Keratinocyte (primary cell): Measurements from ENCODE around the gene BEAN1. TPM values are rescaled to one million over a fixed set of nuclear protein-coding genes. Genes with fewer than 3 reads are reported as not detected.

Experiments
- DNase-seq: peaks from one replicate; pipeline ENCODE4 v3.0.0-alpha.2; 2011; ENCODE audit warnings: low read depth, missing footprints, low spot score
- FAIRE-seq: peaks from 2 replicates; lab custom pipeline; 2011; peaks lifted over from hg19 to GRCh38; lab: Jason Lieb, UNC
- H2AFZ ChIP-seq: 2 replicates; pipeline ENCODE4 v1.6.0; 2012; ENCODE audit warnings: low read length, control low read depth, inconsistent platforms; ENCODE audit not compliant: control insufficient read depth
- H3K27ac ChIP-seq: 2 replicates; pipeline ENCODE4 v1.5.1; 2011; ENCODE audit warnings: low read length; ENCODE audit not compliant: control insufficient read depth, insufficient read depth
- H3K27me3 ChIP-seq: 3 replicates; pipeline ENCODE4 v1.6.0; 2011; ENCODE audit warnings: low read length; ENCODE audit not compliant: control insufficient read depth, insufficient read depth; ENCODE audit errors: extremely low read depth
- H3K36me3 ChIP-seq, 2 experiments: 2 replicates in 1 of 2; 3 replicates in 1 of 2; pipeline ENCODE4 v1.5.1; 2011; ENCODE audit warnings: low read length in 2 of 2, mild to moderate bottlenecking in 1 of 2; ENCODE audit not compliant: control insufficient read depth in 2 of 2, insufficient read depth in 2 of 2; ENCODE audit errors: extremely low read depth in 1 of 2
- H3K4me1 ChIP-seq: 3 replicates; pipeline ENCODE4 v1.5.1; 2011; ENCODE audit warnings: low read length; ENCODE audit not compliant: control insufficient read depth, insufficient read depth; ENCODE audit errors: extremely low read depth
- H3K4me2 ChIP-seq: 3 replicates; pipeline ENCODE4 v1.6.0; 2011; ENCODE audit warnings: low read depth, low read length; ENCODE audit not compliant: control insufficient read depth, insufficient read depth; ENCODE audit errors: extremely low read depth
- H3K4me3 ChIP-seq, 3 experiments: fragments of 200-600 bp in 1 of 3; sonication (generic) in 1 of 3; 2 replicates in 2 of 3; 3 replicates in 1 of 3; pipeline ENCODE4 v1.5.1; 2011 to 2016; ENCODE audit warnings: low read length in 3 of 3, mild to moderate bottlenecking in 3 of 3, control low read depth in 2 of 3, inconsistent platforms in 1 of 3, low read depth in 1 of 3, mixed read lengths in 1 of 3, mixed run types in 1 of 3, moderate library complexity in 1 of 3; ENCODE audit not compliant: control insufficient read depth in 2 of 3, insufficient read depth in 2 of 3; ENCODE audit errors: extremely low read depth in 1 of 3
- H3K79me2 ChIP-seq: 2 replicates; pipeline ENCODE4 v1.6.0; 2012; ENCODE audit warnings: low read length; ENCODE audit not compliant: control insufficient read depth, insufficient read depth
- H3K9ac ChIP-seq: 3 replicates; pipeline ENCODE4 v1.6.0; 2011; ENCODE audit warnings: low read length; ENCODE audit not compliant: control insufficient read depth, insufficient read depth; ENCODE audit errors: extremely low read depth
- H3K9me1 ChIP-seq: 3 replicates; pipeline ENCODE4 v1.6.0; 2011; ENCODE audit warnings: low read length; ENCODE audit not compliant: control insufficient read depth, insufficient read depth; ENCODE audit errors: extremely low read depth
- H3K9me3 ChIP-seq: 2 replicates; pipeline ENCODE4 v1.5.1; 2012; ENCODE audit warnings: low read depth, low read length; ENCODE audit not compliant: control insufficient read depth
- H4K20me1 ChIP-seq: 3 replicates; pipeline ENCODE4 v1.6.0; 2011; ENCODE audit warnings: low read length; ENCODE audit not compliant: control insufficient read depth, insufficient read depth; ENCODE audit errors: extremely low read depth
- EZH2 ChIP-seq: IDR thresholded peaks from one replicate; pipeline ENCODE4 v1.6.1; 2012; ENCODE audit warnings: inconsistent platforms, mild to moderate bottlenecking, low read length, moderate library complexity
- dilution Hi-C: fragments of 300-500 bp; cut with MboI; formaldehyde crosslinking; loops from one replicate; pipeline ENCODE4 v1.7.0; 2020; ENCODE audit warnings: low sequenced_read_pairs; ENCODE audit not compliant: extremely low pct_ligation_motif_present
- polyA plus RNA-seq, 5 experiments: library from polyadenylated mRNA; depleted of rRNA in 3 of 5; stranded (reverse) in 3 of 5; stranded (forward) in 1 of 5; unstranded in 1 of 5; fragments of >200 nt; gene quantifications; 1 replicate in 1 of 5; 2 replicates in 3 of 5; 3 replicates in 1 of 5; pipeline versions ENCODE4 v1.2.1 to v1.2.3, GENCODE V29; 2011 to 2012; ENCODE audit warnings: missing spikeins in 2 of 5, low read depth in 1 of 5, low replicate concordance in 1 of 5
- TF ChIP-seq, protein P1 (sequence below), 3 experiments: IDR thresholded peaks in 1 of 3; conservative IDR thresholded peaks in 1 of 3; optimal IDR thresholded peaks in 1 of 3; 2 replicates in 2 of 3; 3 replicates in 1 of 3; pipeline versions ENCODE3 to v1.5.1; 2011; ENCODE audit warnings: low read length in 3 of 3, mild to moderate bottlenecking in 3 of 3, moderate library complexity in 2 of 3, control low read depth in 1 of 3, inconsistent platforms in 1 of 3; ENCODE audit not compliant: insufficient read depth in 2 of 3; ENCODE audit errors: extremely low read depth in 1 of 3

Gene BEAN1
- polyA plus RNA-seq, 1 donor (not counting 4 experiments of a cell fraction or from before 2014, with no cell fraction given), result 0.24 TPM

- FAIRE-seq, result no peak
- peaks cover 47% of the 10 kb centered on the region for H3K4me1 ChIP-seq
Measured at GRCh38 chr16:66507731-66508239, 80.7 kb downstream of the BEAN1 start.

GRCh38 chr16:66508248-66508913 is 81.3 kb downstream of the BEAN1 start:
- dilution Hi-C loops, result no loop called here
- no peaks in the 10 kb centered on the region for H3K9me3 ChIP-seq
- FAIRE-seq (peak; percentile 90), DNase-seq (peak; percentile 88)
- no peaks in the 10 kb centered on the region for H3K36me3 ChIP-seq
- H3K4me1 ChIP-seq, result peaks cover 52% of the 10 kb centered on the region
- no peaks in the 10 kb centered on the region for H4K20me1 ChIP-seq
- peak overlapping the region; percentile 70 for H3K4me2 ChIP-seq
- H3K9me1 ChIP-seq, result no peaks in the 10 kb centered on the region
- TF ChIP-seq, protein P1, sequence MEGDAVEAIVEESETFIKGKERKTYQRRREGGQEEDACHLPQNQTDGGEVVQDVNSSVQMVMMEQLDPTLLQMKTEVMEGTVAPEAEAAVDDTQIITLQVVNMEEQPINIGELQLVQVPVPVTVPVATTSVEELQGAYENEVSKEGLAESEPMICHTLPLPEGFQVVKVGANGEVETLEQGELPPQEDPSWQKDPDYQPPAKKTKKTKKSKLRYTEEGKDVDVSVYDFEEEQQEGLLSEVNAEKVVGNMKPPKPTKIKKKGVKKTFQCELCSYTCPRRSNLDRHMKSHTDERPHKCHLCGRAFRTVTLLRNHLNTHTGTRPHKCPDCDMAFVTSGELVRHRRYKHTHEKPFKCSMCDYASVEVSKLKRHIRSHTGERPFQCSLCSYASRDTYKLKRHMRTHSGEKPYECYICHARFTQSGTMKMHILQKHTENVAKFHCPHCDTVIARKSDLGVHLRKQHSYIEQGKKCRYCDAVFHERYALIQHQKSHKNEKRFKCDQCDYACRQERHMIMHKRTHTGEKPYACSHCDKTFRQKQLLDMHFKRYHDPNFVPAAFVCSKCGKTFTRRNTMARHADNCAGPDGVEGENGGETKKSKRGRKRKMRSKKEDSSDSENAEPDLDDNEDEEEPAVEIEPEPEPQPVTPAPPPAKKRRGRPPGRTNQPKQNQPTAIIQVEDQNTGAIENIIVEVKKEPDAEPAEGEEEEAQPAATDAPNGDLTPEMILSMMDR (optimal IDR thresholded peaks at IDR 0.05 in 1 of 3, IDR thresholded peaks at IDR 0.05 in 1 of 3, conservative IDR thresholded peaks at IDR 0.05 in 1 of 3; ENCODE audit: extremely low read depth in 1 of 3, insufficient read depth in 2 of 3, low read length in 3 of 3), result peak in 1 of 3 experiments; percentile 22
- no peak for TF ChIP-seq EZH2
- H3K4me3 ChIP-seq, result peak overlapping the region in 2 of 3 experiments; percentile 6 to 8
- H3K79me2 ChIP-seq, result no peaks in the 10 kb centered on the region
- H2AFZ ChIP-seq, result no peak overlapping the region
- H3K9ac ChIP-seq, result peak overlapping the region; percentile 39
- H3K27me3 ChIP-seq, result no peaks in the 10 kb centered on the region
- H3K27ac ChIP-seq, result peak overlapping the region; percentile 51

More at GRCh38 chr16:66507731-66508239, 80.7 kb downstream of the BEAN1 start:
- no peaks in the 10 kb centered on the region for H4K20me1 ChIP-seq
- TF ChIP-seq EZH2, result no peak
- TF ChIP-seq, protein P1 (optimal IDR thresholded peaks at IDR 0.05 in 1 of 3, IDR thresholded peaks at IDR 0.05 in 1 of 3, conservative IDR thresholded peaks at IDR 0.05 in 1 of 3; ENCODE audit: extremely low read depth in 1 of 3, insufficient read depth in 2 of 3, low read length in 3 of 3), result no peak
- no peak overlapping the region for H3K4me3 ChIP-seq
- no peak overlapping the region for H2AFZ ChIP-seq
- no peaks in the 10 kb centered on the region for H3K9me1 ChIP-seq
- H3K27me3 ChIP-seq, result no peaks in the 10 kb centered on the region
- peak overlapping the region; percentile 25 for H3K27ac ChIP-seq
- H3K4me2 ChIP-seq, result peak overlapping the region; percentile 70
- no peak for DNase-seq
- no peaks in the 10 kb centered on the region for H3K36me3 ChIP-seq
- dilution Hi-C loops, result no loop called here
- no peaks in the 10 kb centered on the region for H3K9me3 ChIP-seq
- no peak overlapping the region for H3K9ac ChIP-seq
- no peaks in the 10 kb centered on the region for H3K79me2 ChIP-seq
